Right atrium auricular region (tissue), 2 donors: ENCODE results near the gene UGT1A5. TPM values are rescaled to one million over a fixed set of nuclear protein-coding genes. Genes with fewer than 3 reads are reported as not detected.

Experiments used
- DNase-seq: peaks from one replicate; pipeline ENCODE4 v3.0.0-alpha.2; 2019; ENCODE audit warnings: low spot score
- H3K27ac ChIP-seq, 2 donors: fragments of 200-600 bp; sonication (generic); 1 replicate in 1 of 2; 2 replicates in 1 of 2; pipeline ENCODE4 v1.5.1; 2016 to 2019
- H3K27me3 ChIP-seq, 2 donors: fragments of 200-600 bp; sonication (generic); one replicate each; pipeline versions ENCODE4 v1.5.1 to v1.6.0; 2017 to 2019
- H3K36me3 ChIP-seq: fragments of 200-600 bp; sonication (generic); one replicate; pipeline ENCODE4 v1.5.1; 2016
- H3K4me1 ChIP-seq, 2 donors: fragments of 200-600 bp; sonication (generic); one replicate each; pipeline versions ENCODE4 v1.5.1 to v1.6.0; 2017 to 2019
- H3K4me3 ChIP-seq, 2 donors: fragments of 200-600 bp; sonication (generic); 1 replicate in 1 of 2; 2 replicates in 1 of 2; pipeline ENCODE4 v1.5.1; 2017 to 2019; ENCODE audit warnings: mild to moderate bottlenecking in 1 of 2, moderate library complexity in 1 of 2
- H3K9me3 ChIP-seq, 2 donors: fragments of 200-600 bp; sonication (generic); one replicate each; pipeline ENCODE4 v1.5.1; 2019
- CTCF ChIP-seq, 2 donors: fragments of 200-600 bp; sonication (generic); IDR thresholded peaks; one replicate each; pipeline ENCODE4 v1.5.1; 2019; ENCODE audit warnings: antibody characterized with exemption in 2 of 2
- total RNA-seq, 2 donors: library from RNA; depleted of rRNA; stranded (reverse); fragments of >200 nt; gene quantifications; one replicate each; pipeline ENCODE4 v1.1.0, GENCODE V29; 2016

Gene UGT1A5
- total RNA-seq, 2 donors from 2014 or later: not detected

- Histone ChIP-seq H3K36me3 (no peaks in the 10 kb centered on the region), H3K4me3 (no peak overlapping the region), H3K27me3 (no peaks in the 10 kb centered on the region), H3K27ac (no peak overlapping the region), H3K4me1 (no peaks in the 10 kb centered on the region), H3K9me3 (no peaks in the 10 kb centered on the region)
- TF ChIP-seq CTCF (IDR thresholded peaks at IDR 0.05): no peak
- DNase-seq: no peak
Observed at GRCh38 chr2:233793465-233794127, 80.9 kb downstream of the UGT1A5 start.

GRCh38 chr2:233794128-233794658 lies 81.5 kb downstream of the UGT1A5 start:
- DNase-seq: peak; percentile 36

GRCh38 chr2:233795735-233796171 lies 83.0 kb downstream of the UGT1A5 start:
- DNase-seq: peak; percentile 43
- Histone ChIP-seq H3K4me1 (no peaks in the 10 kb centered on the region), H3K9me3 (no peaks in the 10 kb centered on the region), H3K27ac (no peak overlapping the region), H3K36me3 (no peaks in the 10 kb centered on the region), H3K4me3 (no peak overlapping the region), H3K27me3 (no peaks in the 10 kb centered on the region)
- no peak for TF ChIP-seq CTCF (IDR thresholded peaks at IDR 0.05)

More at GRCh38 chr2:233794128-233794658, 81.5 kb downstream of the UGT1A5 start:
- H3K4me3 ChIP-seq: no peak overlapping the region
- no peaks in the 10 kb centered on the region for H3K27me3 ChIP-seq
- H3K9me3 ChIP-seq: no peaks in the 10 kb centered on the region
- no peak overlapping the region for H3K27ac ChIP-seq
- H3K36me3 ChIP-seq: no peaks in the 10 kb centered on the region
- TF ChIP-seq CTCF (IDR thresholded peaks at IDR 0.05): no peak
- no peaks in the 10 kb centered on the region for H3K4me1 ChIP-seq

GRCh38 chr2:233796254-233796653 lies 83.5 kb downstream of the UGT1A5 start:
- no peak for TF ChIP-seq CTCF (IDR thresholded peaks at IDR 0.05)
- no peaks in the 10 kb centered on the region for H3K27me3 ChIP-seq
- no peaks in the 10 kb centered on the region for H3K9me3 ChIP-seq
- H3K36me3 ChIP-seq: no peaks in the 10 kb centered on the region
- DNase-seq: peak; percentile 7
- H3K4me3 ChIP-seq: no peak overlapping the region
- no peak overlapping the region for H3K27ac ChIP-seq
- H3K4me1 ChIP-seq: no peaks in the 10 kb centered on the region

- Histone ChIP-seq H3K27me3 (no peaks in the 10 kb centered on the region), H3K9me3 (no peaks in the 10 kb centered on the region), H3K4me3 (no peak overlapping the region), H3K4me1 (no peaks in the 10 kb centered on the region), H3K27ac (no peak overlapping the region), H3K36me3 (no peaks in the 10 kb centered on the region)
- no peak for TF ChIP-seq CTCF (IDR thresholded peaks at IDR 0.05)
- peak; percentile 11 for DNase-seq
Observed at GRCh38 chr2:233798335-233799086, 85.8 kb downstream of the UGT1A5 start.
